DMS153 (cell line): Measurements from ENCODE around the gene NEMP1.

Experiments used
- DNase-seq: peaks from one replicate; lab custom pipeline; 2025; lab: John Stamatoyannopoulos, UW

NEMP1 gene

DNA sequence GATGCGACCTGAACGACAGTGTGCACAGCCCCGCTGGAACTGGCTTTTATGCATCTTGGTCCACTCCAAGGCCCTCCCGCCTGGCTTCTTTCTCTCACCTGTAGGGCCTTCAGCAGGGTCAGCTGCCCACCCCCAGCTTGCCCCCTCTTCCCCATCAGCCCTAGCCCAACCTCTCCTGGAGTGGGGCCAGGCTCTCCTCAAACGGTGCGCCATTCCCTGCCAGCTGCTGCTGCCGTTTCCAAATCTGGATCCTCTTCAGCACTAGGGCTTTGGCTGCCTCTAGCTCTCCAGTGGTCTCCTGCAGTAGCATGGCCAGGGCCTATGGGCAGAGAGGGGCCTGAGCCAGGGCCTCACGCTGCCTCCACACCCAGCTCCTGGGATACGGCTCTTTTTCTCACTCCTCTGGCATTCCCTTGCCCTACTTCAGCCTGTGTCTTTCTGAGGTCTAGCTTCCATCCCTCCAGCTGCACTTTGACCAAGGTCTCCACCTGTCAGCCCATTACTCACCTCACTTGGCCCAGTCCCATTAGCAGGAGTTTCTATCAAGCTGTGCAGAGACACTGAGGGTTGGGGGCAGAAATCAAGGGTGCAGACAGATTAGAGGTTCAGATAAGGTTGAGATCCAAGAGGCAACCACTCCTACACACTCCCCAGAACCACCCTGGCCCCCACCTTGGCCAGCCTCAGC lies 27.6 kb upstream of the NEMP1 start:
- no peak for DNase-seq

DNA sequence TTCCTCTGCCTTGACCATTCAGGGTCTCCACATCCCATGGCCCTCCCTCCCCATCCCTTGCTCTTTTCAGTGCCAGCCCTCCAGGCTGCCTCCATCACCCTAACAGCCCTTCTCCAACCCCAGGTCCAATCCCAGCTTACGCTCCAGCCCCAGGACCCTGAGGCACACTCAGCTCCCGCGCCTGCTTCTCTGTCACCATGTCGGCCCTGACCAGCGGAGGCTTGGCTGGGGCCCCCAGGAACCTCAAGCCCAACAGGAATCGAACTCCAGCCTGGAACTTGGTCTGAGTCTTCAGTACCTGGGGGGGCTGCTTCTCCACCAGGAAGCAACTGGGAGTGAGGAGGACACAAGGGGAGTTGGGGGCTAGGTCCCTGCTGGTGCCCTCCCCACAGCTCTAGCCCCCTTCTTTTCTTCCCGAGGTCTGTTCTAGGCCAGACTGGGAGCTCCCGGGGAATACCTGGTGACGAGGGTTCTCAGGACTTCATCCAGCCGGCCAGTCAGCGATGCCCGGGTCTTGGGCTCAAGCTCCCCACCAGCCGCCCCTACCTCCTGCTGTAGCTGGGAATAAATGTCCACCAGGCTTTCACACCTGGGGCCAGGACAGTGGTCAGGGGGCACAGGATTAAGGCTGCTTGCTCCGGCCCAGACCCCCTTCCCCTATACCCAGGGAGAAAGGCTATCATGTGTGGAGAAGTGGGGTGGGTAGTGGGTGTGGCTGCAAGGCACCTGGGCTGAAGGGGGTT lies 26.6 kb upstream of the NEMP1 start:
- no peak for DNase-seq

DNA sequence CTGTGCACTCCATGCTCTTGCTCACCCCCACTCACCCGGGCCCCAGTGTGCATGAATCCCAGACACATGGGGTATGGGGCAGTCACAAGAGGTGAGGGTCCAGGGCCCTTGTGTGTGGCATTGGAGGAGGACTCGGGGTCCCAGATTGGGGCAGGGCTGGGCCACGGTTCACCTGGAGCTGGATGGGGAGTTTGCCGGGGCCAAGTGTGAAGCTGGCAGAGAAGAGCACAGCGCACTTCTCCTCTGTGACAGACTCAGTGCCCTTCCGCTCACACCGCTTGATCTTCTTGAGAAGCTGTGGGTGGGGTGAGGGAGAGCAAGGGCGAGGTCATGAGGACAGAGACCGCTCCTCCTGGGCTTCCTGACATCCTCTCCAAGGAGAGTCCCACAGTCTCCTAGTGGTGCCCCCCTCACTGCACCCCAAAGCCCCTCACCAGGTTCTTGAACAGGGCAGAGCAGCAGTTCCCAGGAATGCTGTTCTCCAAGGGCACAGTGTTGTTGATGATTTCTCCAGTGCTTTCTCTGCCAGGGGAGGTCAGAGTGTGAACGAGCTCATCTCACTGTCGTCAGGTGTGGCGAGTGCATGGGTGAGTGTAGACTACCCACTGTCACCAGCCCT lies 25.8 kb upstream of the NEMP1 start:
- DNase-seq = no peak

DNA sequence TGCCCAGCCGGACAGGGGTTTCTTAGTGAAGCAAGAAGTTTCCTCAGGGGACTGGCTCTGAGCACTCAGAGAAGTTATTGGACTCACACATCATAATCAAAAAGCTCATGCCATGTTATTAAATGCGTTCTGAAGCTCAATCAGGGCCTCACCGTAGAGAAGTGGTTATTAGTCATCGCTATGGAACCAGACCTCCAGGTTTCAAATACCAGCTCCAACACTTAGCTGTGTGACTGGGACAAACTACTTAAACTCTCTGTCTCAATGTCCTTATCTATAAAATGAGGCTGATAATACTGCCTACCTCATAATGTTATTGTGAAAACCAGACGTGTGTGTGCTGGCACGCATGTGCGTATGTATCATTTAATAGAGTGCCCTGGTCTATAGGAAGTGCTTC lies 25.3 kb upstream of the NEMP1 start:
- no peak for DNase-seq

DNA sequence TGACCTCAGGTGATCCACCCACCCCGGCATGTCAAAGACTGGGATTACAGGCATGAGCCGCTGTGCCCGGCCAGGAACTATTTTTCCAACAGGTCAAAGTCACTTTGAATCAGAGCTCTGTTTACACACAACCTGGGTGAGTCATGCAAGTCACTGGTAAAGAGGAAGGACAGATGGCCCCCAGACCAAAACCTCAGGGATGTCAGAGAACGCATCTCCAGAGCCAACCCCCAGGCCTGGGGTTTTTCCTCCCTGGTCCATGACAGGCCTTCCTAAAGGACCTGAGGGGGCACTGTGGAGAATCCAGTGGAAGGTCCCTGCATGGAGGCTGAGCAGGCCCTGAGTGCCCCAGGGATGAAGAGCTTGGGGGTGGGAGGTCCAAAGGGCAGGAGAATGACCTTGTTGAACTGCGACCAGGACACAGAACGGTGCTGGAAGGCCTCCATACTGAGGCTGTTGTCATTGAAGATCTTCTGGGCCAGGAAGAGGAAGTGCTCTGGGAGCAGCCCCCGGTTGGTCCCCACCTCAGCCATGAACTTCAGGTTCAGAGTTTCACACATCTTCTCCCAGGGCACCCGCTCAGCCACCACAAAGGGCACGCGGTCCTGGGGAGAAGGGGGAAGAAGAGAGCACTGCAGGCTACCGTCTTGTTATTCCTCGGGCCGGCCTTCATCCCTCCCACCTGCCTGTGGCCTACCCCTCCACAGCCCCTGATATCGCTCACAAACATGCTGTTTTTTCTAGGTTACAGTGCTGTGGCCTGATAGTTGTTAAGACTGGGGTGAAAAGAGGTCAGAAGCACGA lies 23.5 kb upstream of the NEMP1 start:
- no peak for DNase-seq

DNA sequence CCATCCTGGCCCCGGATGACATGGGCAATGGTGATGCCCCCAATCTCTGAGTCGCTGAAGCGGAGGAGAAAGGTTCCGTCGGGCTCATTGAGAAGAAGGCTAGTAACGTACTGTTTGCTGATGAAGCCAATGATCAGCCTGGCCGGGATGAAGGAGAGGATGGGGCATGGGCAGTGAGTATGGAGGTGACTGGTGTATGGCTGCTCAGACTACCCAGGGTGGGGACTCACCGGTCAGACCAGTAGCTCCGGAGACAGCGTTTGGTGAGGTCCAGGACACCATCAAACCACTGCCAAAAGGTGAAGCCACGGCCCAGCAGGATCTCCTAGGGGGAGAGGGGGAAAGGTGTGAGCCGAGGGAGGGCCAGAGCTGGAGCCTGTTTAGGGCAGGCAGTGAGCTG lies 21.2 kb upstream of the NEMP1 start:
- no peak for DNase-seq

DNA sequence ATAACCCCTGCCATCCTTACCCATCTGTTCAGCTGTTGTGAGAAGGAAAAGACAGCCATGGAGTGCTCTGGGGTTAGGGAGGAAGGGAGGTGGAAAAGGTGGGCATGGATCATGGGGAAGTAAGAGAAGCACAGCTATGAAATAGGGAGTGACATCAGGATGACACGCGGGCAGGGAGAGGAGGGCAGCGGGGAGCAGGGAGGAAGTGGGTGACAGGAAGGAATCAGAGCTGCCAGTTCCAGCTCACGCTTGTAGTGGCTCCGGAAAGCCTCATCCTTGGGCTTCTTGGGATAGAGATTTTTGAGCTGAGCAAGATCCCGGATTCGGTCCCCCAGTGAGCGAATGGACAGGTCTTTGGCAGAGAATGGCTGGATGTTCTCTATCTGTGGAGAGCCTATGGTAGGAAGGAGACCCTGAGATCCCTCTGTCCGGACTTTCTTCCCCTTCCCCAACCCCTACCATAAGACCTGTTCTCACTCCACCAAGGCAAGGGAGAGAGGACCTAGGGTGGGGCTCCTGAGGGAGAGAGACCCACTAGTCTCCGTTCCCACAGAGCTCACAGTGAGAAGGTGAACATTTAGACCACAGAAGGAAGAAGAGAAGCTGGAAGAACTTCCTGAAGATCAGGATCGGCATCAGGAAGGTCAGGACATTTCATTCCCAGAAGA lies 20.6 kb upstream of the NEMP1 start:
- no peak for DNase-seq

DNA sequence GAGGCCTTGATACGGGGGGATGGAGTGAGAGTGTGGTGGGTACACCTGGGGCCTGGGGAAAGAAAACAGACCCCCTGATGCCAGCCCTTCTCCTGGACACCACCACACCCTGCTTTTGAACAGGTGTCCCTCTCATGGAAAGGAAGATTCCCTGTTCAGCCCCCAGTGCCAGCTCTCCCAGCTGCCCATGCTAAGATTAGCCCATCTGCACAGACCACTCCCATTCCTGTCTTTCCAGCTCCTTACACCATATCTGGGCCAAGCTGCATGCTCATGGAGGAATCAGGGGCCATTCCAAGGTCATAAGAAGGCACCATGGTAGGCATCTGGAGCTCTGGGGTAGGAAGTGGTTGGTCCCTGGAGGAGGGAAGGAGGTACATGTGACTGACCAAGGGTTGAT lies 20.0 kb upstream of the NEMP1 start:
- DNase-seq = no peak

DNA sequence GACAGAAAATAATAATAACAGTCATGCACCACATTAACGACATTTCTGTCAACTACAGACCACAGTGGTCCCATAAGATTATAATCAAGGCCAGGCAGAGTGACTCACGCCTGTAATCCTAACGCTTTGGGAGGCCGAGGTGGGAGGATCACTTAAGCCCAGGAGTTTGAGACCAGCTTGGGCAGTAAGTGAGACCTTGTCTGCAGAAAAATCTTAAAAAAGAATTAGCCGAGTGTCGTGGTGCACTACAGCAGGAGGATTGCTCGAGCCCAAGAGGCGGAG lies 18.9 kb upstream of the NEMP1 start:
- DNase-seq = no peak

DNA sequence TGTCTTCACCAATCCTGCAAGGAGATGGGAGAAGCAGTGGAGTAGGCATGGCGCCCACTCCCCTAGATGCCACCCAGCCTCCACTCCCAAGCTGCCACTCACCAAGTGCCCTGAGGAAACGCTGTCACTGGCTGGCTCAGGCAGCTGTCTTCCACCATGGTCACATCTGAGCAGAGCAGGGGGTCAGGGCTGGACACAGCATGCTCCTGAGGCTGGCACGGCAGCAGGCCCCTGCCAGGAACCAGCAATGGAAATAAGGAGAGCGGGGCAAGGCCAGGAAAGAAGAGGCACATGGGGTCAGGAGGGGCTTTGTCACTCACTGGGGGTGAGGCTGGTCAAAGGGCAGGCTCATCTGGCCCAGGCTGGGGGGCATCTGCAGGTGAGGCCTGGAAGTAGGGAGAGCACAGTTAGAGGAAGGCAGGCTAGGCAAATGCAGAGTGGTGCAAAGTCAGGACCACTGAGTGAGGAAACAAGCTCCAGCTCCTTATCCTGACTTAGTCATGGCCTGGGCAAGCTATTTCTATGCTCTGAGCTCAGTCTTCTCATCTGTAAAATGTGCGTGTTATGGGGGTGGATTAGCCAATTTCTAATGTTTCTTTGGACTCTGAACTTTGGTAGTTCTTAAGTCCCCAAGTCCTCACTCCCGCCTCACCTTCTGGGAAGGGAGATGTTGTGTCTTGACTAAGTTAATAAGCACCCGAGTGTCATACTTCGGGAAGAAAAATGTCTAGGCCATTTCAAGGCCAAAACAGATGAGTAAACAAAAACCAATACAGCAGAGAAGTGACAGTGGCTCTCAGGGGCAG lies 18.4 kb upstream of the NEMP1 start:
- no peak for DNase-seq

DNA sequence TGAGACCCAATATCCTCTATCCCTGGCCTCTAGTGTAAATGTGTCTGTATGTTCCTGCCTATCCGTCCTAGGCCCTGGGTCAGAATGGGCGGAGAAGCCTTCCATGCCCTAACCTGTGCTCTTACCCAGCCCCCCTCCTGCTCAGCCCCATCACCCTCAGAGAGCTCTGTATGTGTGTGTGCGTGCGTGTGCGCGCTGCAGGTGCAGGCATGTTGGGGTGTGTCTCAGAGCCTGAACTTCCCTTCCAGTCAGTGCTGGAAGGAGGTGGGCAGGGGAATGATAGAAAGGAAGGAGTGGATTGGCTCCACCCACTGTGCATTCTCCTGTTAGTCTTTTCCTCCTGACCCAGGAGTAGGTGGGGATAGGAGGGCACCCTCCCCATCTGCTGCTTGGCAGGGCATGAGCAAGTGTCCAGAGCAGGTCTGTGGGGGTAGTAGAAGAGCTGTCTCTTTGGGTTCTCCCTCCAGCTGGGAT lies 17.5 kb upstream of the NEMP1 start:
- peak; percentile 78 for DNase-seq

DNA sequence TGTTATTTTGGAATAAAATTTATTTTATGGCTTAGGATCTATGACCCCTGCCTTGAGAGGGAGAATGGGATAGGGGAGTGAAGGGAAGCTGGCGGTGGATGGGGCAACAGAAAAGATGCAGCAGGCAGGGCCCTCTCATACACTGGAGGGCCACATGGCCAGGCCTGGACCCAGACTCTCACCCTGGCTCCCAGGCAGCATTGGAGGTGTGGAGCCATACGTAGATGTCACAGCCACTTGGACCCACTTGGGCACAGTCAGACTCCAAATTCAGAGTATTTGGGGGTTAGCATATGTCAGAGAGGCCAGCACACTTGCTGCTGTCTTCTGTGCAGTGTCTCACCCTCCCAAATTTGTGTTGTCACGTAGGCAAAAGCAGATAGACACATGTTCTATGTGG lies 16.8 kb upstream of the NEMP1 start:
- no peak for DNase-seq

DNA sequence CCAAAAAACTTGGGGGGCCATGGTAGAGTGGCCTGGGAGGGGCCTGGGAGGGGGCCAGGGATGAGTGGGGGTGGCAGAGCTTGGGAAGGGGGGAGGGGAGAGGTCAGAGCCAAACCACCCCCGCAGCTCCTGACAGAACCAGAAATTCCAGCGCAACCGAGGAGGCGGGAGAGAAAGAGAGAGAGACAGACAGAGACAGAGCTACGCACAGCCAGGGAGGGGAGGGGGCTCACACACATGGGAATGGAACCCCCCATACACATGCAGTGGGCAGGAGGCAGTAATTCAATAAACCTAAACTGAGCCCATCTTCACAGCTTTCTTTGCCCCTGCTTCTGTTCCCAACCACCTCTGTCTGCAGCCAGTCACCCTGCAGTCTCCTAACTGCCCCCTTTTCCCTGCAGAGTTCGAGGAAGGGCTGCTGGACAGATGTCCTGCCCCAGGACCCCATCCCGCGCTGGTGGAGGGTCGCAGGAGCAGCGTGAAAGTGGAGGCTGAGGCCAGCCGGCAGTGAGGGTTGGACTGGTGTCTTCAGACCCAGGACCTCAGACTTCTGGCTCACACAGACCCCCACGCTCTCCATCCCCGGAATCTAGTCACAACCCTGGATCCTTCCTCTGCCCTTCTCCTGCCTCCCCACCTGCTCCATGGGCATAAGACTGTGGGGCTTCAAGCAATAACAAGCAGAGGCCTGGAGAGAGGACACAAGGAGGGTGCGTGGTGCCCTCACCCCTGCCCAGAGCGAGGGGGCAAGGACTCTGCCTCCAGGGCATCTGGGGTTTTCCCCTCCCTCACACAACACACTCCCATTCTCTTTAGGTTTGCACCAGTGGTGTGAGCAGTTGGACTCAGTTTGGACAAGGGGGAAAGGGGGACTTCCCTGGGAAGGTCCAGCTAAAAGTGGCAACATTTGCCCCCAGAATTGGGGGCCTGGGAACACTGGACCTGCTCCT lies 15.9 kb upstream of the NEMP1 start:
- no peak for DNase-seq

DNA sequence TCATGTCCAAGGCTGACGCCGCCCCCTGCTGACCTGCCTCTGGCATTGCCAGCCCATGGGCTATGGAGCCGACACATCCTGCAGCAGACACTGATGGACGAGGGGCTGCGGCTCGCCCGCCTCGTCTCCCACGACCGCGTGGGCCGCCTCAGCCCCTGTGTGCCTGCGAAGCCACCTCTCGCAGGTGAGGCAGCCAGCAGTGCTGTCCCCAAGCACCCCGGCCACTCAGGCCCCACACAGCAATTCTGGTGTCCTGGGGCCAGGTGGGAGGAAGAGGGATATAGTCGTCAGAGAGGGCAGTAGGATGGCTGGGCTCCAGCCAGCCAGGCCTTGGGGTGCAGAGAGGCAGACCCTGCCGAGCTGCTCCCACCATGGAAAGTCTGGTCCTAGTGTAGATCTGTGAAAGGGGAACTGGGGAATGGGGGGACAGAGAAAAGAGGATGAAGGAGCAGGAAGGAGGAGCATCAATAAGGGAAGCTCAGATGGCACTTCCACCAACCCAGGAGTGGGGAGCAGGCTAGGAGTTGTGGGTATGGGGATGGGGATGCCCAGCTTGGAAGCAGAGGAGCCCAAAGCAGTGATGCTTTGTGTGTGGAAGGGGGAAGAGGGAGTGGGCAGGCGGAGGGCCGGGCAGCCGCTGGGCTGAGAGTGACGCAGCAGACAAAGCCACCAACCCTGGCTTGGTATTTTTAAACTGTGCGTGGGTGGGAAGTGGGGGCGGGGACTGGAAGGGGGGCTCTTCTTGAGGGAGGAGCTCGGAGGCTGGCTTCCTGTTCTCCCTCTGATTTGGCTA lies 15.0 kb upstream of the NEMP1 start:
- no peak for DNase-seq

DNA sequence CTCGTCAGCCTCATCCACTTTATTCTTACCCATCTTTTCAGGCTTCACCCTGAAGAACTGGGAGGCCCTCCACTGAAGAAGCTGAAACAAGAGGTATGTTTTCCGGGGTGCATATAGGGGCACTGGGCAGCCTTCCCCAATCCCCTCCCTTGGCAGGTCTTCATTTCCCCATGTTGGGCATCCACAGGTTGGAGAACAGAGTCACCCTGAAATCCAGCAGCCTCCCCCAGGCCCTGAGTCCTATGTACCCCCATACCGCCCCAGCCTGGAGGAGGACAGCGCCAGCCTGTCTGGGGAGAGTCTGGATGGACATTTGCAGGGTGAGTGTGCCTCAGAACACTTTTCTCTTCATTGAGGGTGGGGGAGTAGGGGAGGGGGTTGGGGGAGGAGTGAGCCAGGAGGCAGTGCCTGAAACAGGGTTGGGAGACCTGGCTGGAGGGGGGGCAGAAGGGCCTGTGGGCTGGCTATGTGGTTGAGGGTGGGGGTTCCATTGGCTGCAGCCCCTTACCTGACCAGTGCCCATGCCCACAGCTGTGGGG lies 14.4 kb upstream of the NEMP1 start:
- no peak for DNase-seq

DNA sequence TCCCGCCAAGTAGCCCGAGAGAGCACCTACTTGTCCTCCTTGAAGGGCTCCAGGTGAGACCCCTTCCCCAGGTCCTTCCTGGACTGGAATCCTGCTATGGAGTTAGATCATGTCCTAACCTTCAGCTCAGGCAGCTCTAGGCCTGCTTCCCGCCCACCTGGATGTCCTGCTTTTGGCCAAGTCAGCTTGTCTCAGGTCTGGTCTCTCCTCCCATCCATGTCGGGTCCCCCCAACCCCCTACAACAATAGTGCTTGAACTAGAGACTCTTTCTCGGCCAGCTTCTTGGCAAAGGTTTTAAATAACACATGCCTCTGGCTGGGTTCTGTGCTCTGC lies 13.9 kb upstream of the NEMP1 start:
- DNase-seq = no peak

DNA sequence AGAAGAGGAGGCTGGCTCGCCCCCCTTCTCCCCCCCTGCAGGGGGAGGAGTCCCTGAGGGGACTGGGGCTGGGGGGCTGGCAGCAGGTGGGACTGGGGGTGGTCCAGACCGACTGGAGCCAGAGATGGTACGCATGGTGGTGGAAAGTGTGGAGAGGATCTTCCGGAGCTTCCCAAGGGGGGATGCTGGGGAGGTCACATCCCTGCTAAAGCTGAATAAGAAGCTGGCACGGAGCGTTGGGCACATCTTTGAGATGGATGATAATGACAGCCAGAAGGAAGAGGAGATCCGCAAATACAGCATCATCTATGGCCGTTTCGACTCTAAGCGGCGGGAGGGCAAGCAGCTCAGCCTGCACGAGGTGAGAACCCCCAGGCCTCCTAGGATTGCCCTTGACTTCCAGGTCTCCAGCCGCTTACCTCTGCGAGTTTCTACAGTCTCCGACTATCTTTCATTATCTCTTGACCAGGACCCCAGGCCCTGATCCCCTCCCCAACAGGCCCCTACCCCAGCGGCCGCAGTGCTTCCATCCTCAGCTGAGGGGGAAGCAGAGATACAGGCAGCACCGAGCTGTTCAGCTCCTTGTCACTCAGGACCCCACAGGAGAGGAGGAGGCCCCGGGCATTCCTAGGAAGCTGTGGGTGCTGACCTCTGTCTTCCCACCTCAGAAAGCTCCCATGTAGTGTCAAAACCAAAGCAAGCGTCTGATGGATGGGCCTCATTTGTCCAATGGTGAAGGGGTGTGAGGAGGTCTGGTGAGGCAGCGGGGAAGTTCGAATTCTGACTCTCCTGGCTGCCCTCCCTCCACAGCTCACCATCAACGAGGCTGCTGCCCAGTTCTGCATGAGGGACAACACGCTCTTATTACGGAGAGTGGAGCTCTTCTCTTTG lies 13.3 kb upstream of the NEMP1 start:
- DNase-seq = no peak
